H9 (cell line): ENCODE measurements around the gene LRP2BP. TPM values are rescaled to one million over a fixed set of nuclear protein-coding genes. Genes with fewer than 3 reads are reported as not detected.

Experiments
- DNase-seq: peaks from one replicate; pipeline ENCODE4 v3.0.0-alpha.2; 2017
- H2AFZ ChIP-seq: one replicate; pipeline ENCODE4 v1.6.1; 2013; ENCODE audit warnings: mild to moderate bottlenecking, low read length, control low read depth, moderate library complexity
- H2AK5ac ChIP-seq: 2 replicates; pipeline ENCODE4 v1.6.1; 2013; ENCODE audit warnings: low read length, control low read depth, mixed read lengths; ENCODE audit not compliant: insufficient read length
- H2BK120ac ChIP-seq: one replicate; pipeline ENCODE4 v1.6.1; 2013; ENCODE audit warnings: low read depth, mild to moderate bottlenecking, low read length, control low read depth, inconsistent platforms; ENCODE audit not compliant: poor library complexity, severe bottlenecking
- H2BK12ac ChIP-seq: 2 replicates; pipeline ENCODE4 v1.6.1; 2013; ENCODE audit warnings: low read length, control low read depth, mixed read lengths, low read depth; ENCODE audit not compliant: insufficient read length
- H2BK15ac ChIP-seq: 2 replicates; pipeline ENCODE4 v1.6.1; 2013; ENCODE audit warnings: low read depth, low read length, control low read depth
- H2BK20ac ChIP-seq: one replicate; pipeline ENCODE4 v1.6.1; 2013; ENCODE audit warnings: low read depth, mild to moderate bottlenecking, low read length, control low read depth, inconsistent platforms; ENCODE audit not compliant: poor library complexity, severe bottlenecking
- H2BK5ac ChIP-seq: 2 replicates; pipeline ENCODE4 v1.6.1; 2013; ENCODE audit warnings: low read length, control low read depth, mixed read lengths; ENCODE audit not compliant: insufficient read length
- H3K14ac ChIP-seq: 2 replicates; pipeline ENCODE4 v1.6.1; 2013; ENCODE audit warnings: low read length, control low read depth; ENCODE audit not compliant: insufficient read depth
- H3K18ac ChIP-seq: 2 replicates; pipeline ENCODE4 v1.6.1; 2013; ENCODE audit warnings: low read depth, mild to moderate bottlenecking, mixed read lengths, low read length, control low read depth; ENCODE audit not compliant: insufficient read length
- H3K23ac ChIP-seq: 2 replicates; pipeline ENCODE4 v1.6.1; 2013; ENCODE audit warnings: low read length, control low read depth, mixed read lengths, low read depth; ENCODE audit not compliant: insufficient read length
- H3K23me2 ChIP-seq: 2 replicates; pipeline ENCODE4 v1.6.1; 2013; ENCODE audit warnings: low read depth, mild to moderate bottlenecking, mixed read lengths, low read length, control low read depth; ENCODE audit not compliant: insufficient read length, poor library complexity, severe bottlenecking
- H3K27ac ChIP-seq: 2 replicates; pipeline ENCODE4 v1.5.1; 2013; ENCODE audit warnings: low read length, control low read depth, mixed read lengths, low read depth; ENCODE audit not compliant: insufficient read length
- H3K27me3 ChIP-seq: 2 replicates; pipeline ENCODE4 v1.6.1; 2013; ENCODE audit warnings: low read length, control low read depth, inconsistent platforms; ENCODE audit not compliant: insufficient read depth
- H3K4ac ChIP-seq: 2 replicates; pipeline ENCODE4 v1.6.1; 2013; ENCODE audit warnings: low read depth, mild to moderate bottlenecking, control low read depth, inconsistent platforms, low read length, moderate library complexity
- H3K4me1 ChIP-seq: 2 replicates; pipeline ENCODE4 v1.6.1; 2013; ENCODE audit warnings: low read length, control low read depth, inconsistent platforms; ENCODE audit not compliant: insufficient read depth
- H3K4me2 ChIP-seq: 2 replicates; pipeline ENCODE4 v1.6.1; 2013; ENCODE audit warnings: low read length, control low read depth, mixed read lengths; ENCODE audit not compliant: insufficient read length, insufficient read depth
- H3K56ac ChIP-seq: 2 replicates; pipeline ENCODE4 v1.6.1; 2013; ENCODE audit warnings: low read depth, mild to moderate bottlenecking, mixed read lengths, low read length, control low read depth; ENCODE audit not compliant: insufficient read length
- H3K79me1 ChIP-seq: 2 replicates; pipeline ENCODE4 v1.6.1; 2013; ENCODE audit warnings: low read depth, mild to moderate bottlenecking, moderate library complexity, low read length, control low read depth, inconsistent platforms; ENCODE audit not compliant: insufficient read depth, poor library complexity, severe bottlenecking
- H3K79me2 ChIP-seq: 2 replicates; pipeline ENCODE4 v1.6.1; 2013; ENCODE audit warnings: low read length, control low read depth, inconsistent platforms; ENCODE audit not compliant: insufficient read depth
- H3K9ac ChIP-seq: 2 replicates; pipeline ENCODE4 v1.6.1; 2013; ENCODE audit warnings: low read length, control low read depth, mixed read lengths; ENCODE audit not compliant: insufficient read length; ENCODE audit errors: extremely low read depth
- H3K9me3 ChIP-seq: one replicate; pipeline ENCODE4 v1.6.1; 2013; ENCODE audit warnings: low read depth, low read length, inconsistent platforms; ENCODE audit not compliant: control insufficient read depth
- H3T11ph ChIP-seq: one replicate; pipeline ENCODE4 v1.6.1; 2013; ENCODE audit warnings: mild to moderate bottlenecking, low read length, control low read depth, inconsistent platforms
- H4K20me1 ChIP-seq: one replicate; pipeline ENCODE4 v1.6.1; 2013; ENCODE audit not compliant: control insufficient read depth, insufficient read length, insufficient read depth
- H4K5ac ChIP-seq: 2 replicates; pipeline ENCODE4 v1.6.1; 2013; ENCODE audit warnings: low read depth, mild to moderate bottlenecking, mixed read lengths, low read length, control low read depth; ENCODE audit not compliant: insufficient read length
- H4K8ac ChIP-seq: replicated peaks from 2 replicates; pipeline ENCODE4 v1.6.1; 2013; ENCODE audit warnings: low read length, control low read depth, mixed read lengths, low read depth; ENCODE audit not compliant: insufficient read length
- H4K91ac ChIP-seq: 2 replicates; pipeline ENCODE4 v1.6.1; 2013; ENCODE audit warnings: low read depth, mild to moderate bottlenecking, moderate library complexity, mixed read lengths, low read length, control low read depth; ENCODE audit not compliant: insufficient read length
- H3K27ac Mint-ChIP-seq, 3 experiments: 2 replicates in 2 of 3; 3 replicates in 1 of 3; pipeline ENCODE4 v1.8.0; 2020 to 2021; ENCODE audit warnings: mixed read lengths in 3 of 3, mild to moderate bottlenecking in 1 of 3, moderate library complexity in 1 of 3
- H3K27me3 Mint-ChIP-seq: 2 replicates; pipeline ENCODE4 v1.8.0; 2021; ENCODE audit warnings: low read depth, mild to moderate bottlenecking, moderate library complexity, mixed read lengths
- H3K36me3 Mint-ChIP-seq, 3 experiments: 2 replicates in 2 of 3; 3 replicates in 1 of 3; pipeline ENCODE4 v1.8.0; 2020 to 2021; ENCODE audit warnings: low read depth in 3 of 3, mixed read lengths in 3 of 3; ENCODE audit not compliant: insufficient read depth in 1 of 3
- H3K4me1 Mint-ChIP-seq, 2 experiments: 2 replicates each; pipeline ENCODE4 v1.8.0; 2020; ENCODE audit warnings: mixed read lengths in 2 of 2
- H3K4me3 Mint-ChIP-seq, 2 experiments: 2 replicates in 1 of 2; 3 replicates in 1 of 2; pipeline ENCODE4 v1.8.0; 2020 to 2021; ENCODE audit warnings: mild to moderate bottlenecking in 2 of 2, mixed read lengths in 2 of 2, moderate library complexity in 1 of 2
- H3K9me3 Mint-ChIP-seq, 2 experiments: 2 replicates in 1 of 2; 3 replicates in 1 of 2; pipeline ENCODE4 v1.8.0; 2020; ENCODE audit warnings: mild to moderate bottlenecking in 2 of 2, mixed read lengths in 2 of 2, moderate library complexity in 1 of 2
- WGBS: extraction: QIAGEN DNeasy Blood & Tissue Kit; methylation state at CpG from one replicate; pipeline ENCODE4 v1.1.7; 2013; ENCODE audit warnings: missing lambda C conversion rate, low lambda C conversion rate, mixed read lengths; ENCODE audit not compliant: insufficient read length; ENCODE audit errors: extremely low coverage; 5-methylcytosine and 5-hydroxymethylcytosine counted together
- total RNA-seq: library from RNA; stranded (reverse); gene quantifications from 2 replicates; pipeline ENCODE4 v1.2.1, GENCODE V29; 2021
- TF ChIP-seq, protein P1 (sequence below): fragments of 200-600 bp; sonication (generic); conservative IDR thresholded peaks from 3 replicates; pipeline ENCODE4 v1.8.0; 2021; ENCODE audit warnings: antibody characterized with exemption, mild to moderate bottlenecking

The LRP2BP gene
- total RNA-seq, 1 experiment from 2014 or later, result 0.46 TPM

DNA sequence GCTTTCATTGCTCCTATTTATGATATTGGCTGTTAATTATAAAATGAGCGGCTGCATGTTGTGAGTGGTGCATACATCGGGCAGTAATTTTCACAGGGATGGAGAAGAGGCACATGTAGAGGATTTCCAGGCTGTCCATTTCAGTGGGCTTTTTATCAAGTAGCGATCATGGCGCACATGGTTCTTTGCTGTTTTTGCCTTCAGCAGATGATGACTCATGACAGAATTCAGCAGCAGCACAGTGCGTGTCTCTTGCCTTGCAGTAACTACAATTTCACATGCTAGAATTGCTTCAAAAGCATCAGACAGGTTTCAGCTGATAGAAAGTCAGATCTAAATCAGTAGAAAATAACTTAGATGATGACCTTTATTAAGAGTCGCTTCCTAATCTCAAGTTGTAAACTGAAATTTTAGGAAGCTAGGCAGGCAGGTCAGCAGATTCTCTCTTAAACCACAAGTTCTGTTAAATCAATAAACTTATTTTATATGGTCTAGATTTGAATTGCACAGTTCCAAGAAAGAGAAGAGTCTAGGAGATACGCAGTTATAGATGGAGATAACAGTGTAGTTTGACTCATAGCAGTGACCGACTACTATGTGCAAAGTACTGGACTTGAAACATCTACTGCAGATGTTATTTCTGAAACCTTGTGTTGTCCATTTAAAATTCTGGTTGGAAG is 35.8 kb downstream of the LRP2BP start:
- no peak overlapping the region for H3K18ac ChIP-seq
- H3K27me3 ChIP-seq, result no peaks in the 10 kb centered on the region
- no peaks in the 10 kb centered on the region for H3K79me1 ChIP-seq
- H3K27me3 Mint-ChIP-seq, result no peaks in the 10 kb centered on the region
- H3K23ac ChIP-seq, result no peak overlapping the region
- H3K23me2 ChIP-seq, result no peaks in the 10 kb centered on the region
- no peak overlapping the region for H2BK120ac ChIP-seq
- TF ChIP-seq, protein P1, sequence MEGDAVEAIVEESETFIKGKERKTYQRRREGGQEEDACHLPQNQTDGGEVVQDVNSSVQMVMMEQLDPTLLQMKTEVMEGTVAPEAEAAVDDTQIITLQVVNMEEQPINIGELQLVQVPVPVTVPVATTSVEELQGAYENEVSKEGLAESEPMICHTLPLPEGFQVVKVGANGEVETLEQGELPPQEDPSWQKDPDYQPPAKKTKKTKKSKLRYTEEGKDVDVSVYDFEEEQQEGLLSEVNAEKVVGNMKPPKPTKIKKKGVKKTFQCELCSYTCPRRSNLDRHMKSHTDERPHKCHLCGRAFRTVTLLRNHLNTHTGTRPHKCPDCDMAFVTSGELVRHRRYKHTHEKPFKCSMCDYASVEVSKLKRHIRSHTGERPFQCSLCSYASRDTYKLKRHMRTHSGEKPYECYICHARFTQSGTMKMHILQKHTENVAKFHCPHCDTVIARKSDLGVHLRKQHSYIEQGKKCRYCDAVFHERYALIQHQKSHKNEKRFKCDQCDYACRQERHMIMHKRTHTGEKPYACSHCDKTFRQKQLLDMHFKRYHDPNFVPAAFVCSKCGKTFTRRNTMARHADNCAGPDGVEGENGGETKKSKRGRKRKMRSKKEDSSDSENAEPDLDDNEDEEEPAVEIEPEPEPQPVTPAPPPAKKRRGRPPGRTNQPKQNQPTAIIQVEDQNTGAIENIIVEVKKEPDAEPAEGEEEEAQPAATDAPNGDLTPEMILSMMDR, result no peak
- H3K4ac ChIP-seq, result no peak overlapping the region
- no peaks in the 10 kb centered on the region for H3K79me2 ChIP-seq
- H2BK20ac ChIP-seq, result no peak overlapping the region
- H3T11ph ChIP-seq, result no peak overlapping the region
- H3K9me3 ChIP-seq, result no peaks in the 10 kb centered on the region
- no peak overlapping the region for H3K56ac ChIP-seq
- H3K14ac ChIP-seq, result no peak overlapping the region
- peaks cover 3 to 4% of the 10 kb centered on the region in 2 experiments; a peak in 3 of 4 replicates for H3K4me1 Mint-ChIP-seq
- no peak overlapping the region for H2BK15ac ChIP-seq
- H4K20me1 ChIP-seq, result no peaks in the 10 kb centered on the region
- no peak overlapping the region for H4K8ac ChIP-seq
- no peak overlapping the region for H3K4me2 ChIP-seq
- no peaks in the 10 kb centered on the region for H3K9me3 Mint-ChIP-seq
- no peak overlapping the region for H2AK5ac ChIP-seq
- no CpG with 5 or more reads among the region's 8 CpGs for WGBS
- H3K27ac Mint-ChIP-seq, result no peak overlapping the region
- DNase-seq, result no peak
- no peak overlapping the region for H2AFZ ChIP-seq
- no peak overlapping the region for H3K9ac ChIP-seq
- no peaks in the 10 kb centered on the region for H3K4me1 ChIP-seq
- H4K5ac ChIP-seq, result no peak overlapping the region
- no peak overlapping the region for H2BK5ac ChIP-seq
- H2BK12ac ChIP-seq, result no peak overlapping the region
- peaks cover 2 to 36% (median 15%) of the 10 kb centered on the region in 3 experiments; a peak in 5 of 7 replicates for H3K36me3 Mint-ChIP-seq
- no peak overlapping the region for H4K91ac ChIP-seq
- H3K4me3 Mint-ChIP-seq, result no peak overlapping the region
- no peak overlapping the region for H3K27ac ChIP-seq
